C4-2B (cell line): Measurements from ENCODE around the gene SPATA1.

ENCODE experiments used
- ZFX ChIP-seq: fragments of 450-650 bp; IDR thresholded peaks from 2 replicates; pipeline ENCODE4 v1.6.1; 2017
- TF ChIP-seq, protein P1 (sequence below): fragments of 450-650 bp; conservative IDR thresholded peaks from 2 replicates; pipeline ENCODE4 v1.5.1; 2017; ENCODE audit warnings: mild to moderate bottlenecking

DNA sequence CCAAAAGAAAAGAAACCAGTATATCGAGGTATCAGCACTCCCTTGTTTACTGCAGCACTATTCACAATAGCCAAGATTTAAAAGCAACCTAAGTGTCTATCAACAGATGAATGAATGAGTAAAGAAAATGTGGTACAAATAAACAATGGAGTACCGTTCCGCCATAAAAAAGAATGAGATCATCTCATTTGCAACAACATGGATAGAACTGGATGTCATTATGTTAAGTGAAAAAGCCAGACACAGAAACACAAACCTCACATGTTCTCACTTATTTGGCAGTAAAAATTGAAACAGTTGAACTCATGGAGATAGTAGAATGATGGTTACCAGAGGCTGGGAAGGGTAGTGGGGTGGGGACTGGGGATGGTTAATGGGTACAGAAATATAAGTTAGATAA is 4.5 kb downstream of the SPATA1 start:
- TF ChIP-seq, protein P1, sequence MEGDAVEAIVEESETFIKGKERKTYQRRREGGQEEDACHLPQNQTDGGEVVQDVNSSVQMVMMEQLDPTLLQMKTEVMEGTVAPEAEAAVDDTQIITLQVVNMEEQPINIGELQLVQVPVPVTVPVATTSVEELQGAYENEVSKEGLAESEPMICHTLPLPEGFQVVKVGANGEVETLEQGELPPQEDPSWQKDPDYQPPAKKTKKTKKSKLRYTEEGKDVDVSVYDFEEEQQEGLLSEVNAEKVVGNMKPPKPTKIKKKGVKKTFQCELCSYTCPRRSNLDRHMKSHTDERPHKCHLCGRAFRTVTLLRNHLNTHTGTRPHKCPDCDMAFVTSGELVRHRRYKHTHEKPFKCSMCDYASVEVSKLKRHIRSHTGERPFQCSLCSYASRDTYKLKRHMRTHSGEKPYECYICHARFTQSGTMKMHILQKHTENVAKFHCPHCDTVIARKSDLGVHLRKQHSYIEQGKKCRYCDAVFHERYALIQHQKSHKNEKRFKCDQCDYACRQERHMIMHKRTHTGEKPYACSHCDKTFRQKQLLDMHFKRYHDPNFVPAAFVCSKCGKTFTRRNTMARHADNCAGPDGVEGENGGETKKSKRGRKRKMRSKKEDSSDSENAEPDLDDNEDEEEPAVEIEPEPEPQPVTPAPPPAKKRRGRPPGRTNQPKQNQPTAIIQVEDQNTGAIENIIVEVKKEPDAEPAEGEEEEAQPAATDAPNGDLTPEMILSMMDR, result no peak
- no peak for TF ChIP-seq ZFX
